ENCODE data around the gene PCDH9. TPM values are rescaled to one million over a fixed set of nuclear protein-coding genes. Genes with fewer than 3 reads are reported as not detected.

PCDH9 gene
- total and polyA plus RNA-seq, 10 donors = 0.24 to 8.1 (median 3.8) TPM

GRCh38 chr13:66357463-66357862 is 872.7 kb downstream of the PCDH9 start:
- no peaks in the 10 kb centered on the region for H3K9me3 ChIP-seq
- H3K27me3 ChIP-seq (replicated peaks in 1 of 7) = no peaks in the 10 kb centered on the region
- no peak overlapping the region for H3K4me3 ChIP-seq
- no peak overlapping the region for H3K27ac ChIP-seq
- no peaks in the 10 kb centered on the region for H3K4me1 ChIP-seq
- TF ChIP-seq POLR2AphosphoS5 (IDR thresholded peaks at IDR 0.05) (no peak), POLR2A (IDR thresholded peaks at IDR 0.05) (no peak)
- TF ChIP-seq, protein P1, sequence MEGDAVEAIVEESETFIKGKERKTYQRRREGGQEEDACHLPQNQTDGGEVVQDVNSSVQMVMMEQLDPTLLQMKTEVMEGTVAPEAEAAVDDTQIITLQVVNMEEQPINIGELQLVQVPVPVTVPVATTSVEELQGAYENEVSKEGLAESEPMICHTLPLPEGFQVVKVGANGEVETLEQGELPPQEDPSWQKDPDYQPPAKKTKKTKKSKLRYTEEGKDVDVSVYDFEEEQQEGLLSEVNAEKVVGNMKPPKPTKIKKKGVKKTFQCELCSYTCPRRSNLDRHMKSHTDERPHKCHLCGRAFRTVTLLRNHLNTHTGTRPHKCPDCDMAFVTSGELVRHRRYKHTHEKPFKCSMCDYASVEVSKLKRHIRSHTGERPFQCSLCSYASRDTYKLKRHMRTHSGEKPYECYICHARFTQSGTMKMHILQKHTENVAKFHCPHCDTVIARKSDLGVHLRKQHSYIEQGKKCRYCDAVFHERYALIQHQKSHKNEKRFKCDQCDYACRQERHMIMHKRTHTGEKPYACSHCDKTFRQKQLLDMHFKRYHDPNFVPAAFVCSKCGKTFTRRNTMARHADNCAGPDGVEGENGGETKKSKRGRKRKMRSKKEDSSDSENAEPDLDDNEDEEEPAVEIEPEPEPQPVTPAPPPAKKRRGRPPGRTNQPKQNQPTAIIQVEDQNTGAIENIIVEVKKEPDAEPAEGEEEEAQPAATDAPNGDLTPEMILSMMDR (IDR thresholded peaks at IDR 0.05 in 8 of 11, conservative IDR thresholded peaks at IDR 0.05 in 3 of 11) = no peak
- intact Hi-C loops (cut with DNase I; ENCODE audit: low total_unique reads) = no loop called here
- no peak for DNase-seq
- WGBS, 5 donors = 84 to 93% (median 86%) methylated on average over 5 of the region's 5 CpGs
- no peaks in the 10 kb centered on the region for H3K36me3 ChIP-seq

- H3K9me3 ChIP-seq = no peaks in the 10 kb centered on the region
- no peak overlapping the region for H3K4me3 ChIP-seq
- no peaks in the 10 kb centered on the region for H3K27me3 ChIP-seq (replicated peaks in 1 of 7)
- TF ChIP-seq POLR2A (IDR thresholded peaks at IDR 0.05) (no peak), POLR2AphosphoS5 (IDR thresholded peaks at IDR 0.05) (no peak)
- TF ChIP-seq, protein P1 (IDR thresholded peaks at IDR 0.05 in 8 of 11, conservative IDR thresholded peaks at IDR 0.05 in 3 of 11) = no peak
- no peaks in the 10 kb centered on the region for H3K36me3 ChIP-seq
- no peaks in the 10 kb centered on the region for H3K4me1 ChIP-seq
- WGBS, 5 donors = 87 to 95% (median 94%) methylated on average over 5 of the region's 5 CpGs
- DNase-seq = no peak
- intact Hi-C loops (cut with DNase I; ENCODE audit: low total_unique reads) = no loop called here
- H3K27ac ChIP-seq = no peak overlapping the region
Observed at GRCh38 chr13:66354879-66355751, 875.0 kb downstream of the PCDH9 start.

DNA sequence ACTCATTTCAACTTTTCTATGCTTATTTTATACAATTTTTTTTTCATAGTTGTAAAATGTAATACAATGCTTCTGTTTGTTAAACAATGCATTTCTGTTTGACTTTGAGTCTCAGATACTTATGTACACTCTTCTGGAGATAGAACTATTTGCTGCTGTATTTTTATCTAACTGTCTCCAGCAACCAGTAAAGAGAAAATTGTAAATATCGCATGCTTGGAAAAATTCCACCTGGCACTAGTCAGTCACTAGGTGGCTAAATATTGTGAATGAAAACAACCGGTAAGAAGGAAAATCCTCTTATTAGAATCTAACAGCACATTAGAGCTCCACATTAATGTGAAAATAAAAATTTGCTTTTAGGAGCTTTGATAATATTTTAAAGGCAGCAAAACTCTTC is 876.5 kb downstream of the PCDH9 start:
- Histone ChIP-seq H3K4me1 (no peaks in the 10 kb centered on the region), H3K36me3 (no peaks in the 10 kb centered on the region), H3K27ac (no peak overlapping the region), H3K27me3 (replicated peaks in 1 of 7) (no peaks in the 10 kb centered on the region), H3K4me3 (no peak overlapping the region), H3K9me3 (no peaks in the 10 kb centered on the region)
- intact Hi-C loops (cut with DNase I; ENCODE audit: low total_unique reads) = no loop called here
- DNase-seq = no peak
- TF ChIP-seq, protein P1 (IDR thresholded peaks at IDR 0.05 in 8 of 11, conservative IDR thresholded peaks at IDR 0.05 in 3 of 11) = no peak
- TF ChIP-seq POLR2A (IDR thresholded peaks at IDR 0.05) = no peak
- no peak for TF ChIP-seq POLR2AphosphoS5 (IDR thresholded peaks at IDR 0.05)
- WGBS, 5 donors = 71 to 86% (median 80%) methylated on average over 2 of the region's 2 CpGs

- no peak overlapping the region for H3K27ac ChIP-seq
- H3K27me3 ChIP-seq (replicated peaks in 1 of 7) = no peaks in the 10 kb centered on the region
- WGBS, 5 donors = 83 to 97% (median 90%) methylated on average over 2 of the region's 2 CpGs
- H3K36me3 ChIP-seq = no peaks in the 10 kb centered on the region
- no peaks in the 10 kb centered on the region for H3K4me1 ChIP-seq
- no peak for DNase-seq
- H3K4me3 ChIP-seq = no peak overlapping the region
- no peaks in the 10 kb centered on the region for H3K9me3 ChIP-seq
- intact Hi-C loops (cut with DNase I; ENCODE audit: low total_unique reads) = no loop called here
- TF ChIP-seq POLR2A (IDR thresholded peaks at IDR 0.05) = no peak
Observed at GRCh38 chr13:66349966-66350365, 880.2 kb downstream of the PCDH9 start.
